Ishikawa (cell line): ENCODE results near the gene TRABD.

ENCODE experiments used
- CREB1 ChIP-seq: IDR thresholded peaks from 2 replicates; pipeline ENCODE4 v1.6.1; 2012; ENCODE audit warnings: low read depth
- NFIC ChIP-seq: IDR thresholded peaks from 2 replicates; pipeline ENCODE4 v1.6.1; 2012
- RAD21 ChIP-seq: IDR thresholded peaks from 2 replicates; pipeline ENCODE4 v1.6.1; 2012; ENCODE audit warnings: low read depth
- TEAD4 ChIP-seq: IDR thresholded peaks from 2 replicates; pipeline ENCODE4 v1.6.1; 2012

DNA sequence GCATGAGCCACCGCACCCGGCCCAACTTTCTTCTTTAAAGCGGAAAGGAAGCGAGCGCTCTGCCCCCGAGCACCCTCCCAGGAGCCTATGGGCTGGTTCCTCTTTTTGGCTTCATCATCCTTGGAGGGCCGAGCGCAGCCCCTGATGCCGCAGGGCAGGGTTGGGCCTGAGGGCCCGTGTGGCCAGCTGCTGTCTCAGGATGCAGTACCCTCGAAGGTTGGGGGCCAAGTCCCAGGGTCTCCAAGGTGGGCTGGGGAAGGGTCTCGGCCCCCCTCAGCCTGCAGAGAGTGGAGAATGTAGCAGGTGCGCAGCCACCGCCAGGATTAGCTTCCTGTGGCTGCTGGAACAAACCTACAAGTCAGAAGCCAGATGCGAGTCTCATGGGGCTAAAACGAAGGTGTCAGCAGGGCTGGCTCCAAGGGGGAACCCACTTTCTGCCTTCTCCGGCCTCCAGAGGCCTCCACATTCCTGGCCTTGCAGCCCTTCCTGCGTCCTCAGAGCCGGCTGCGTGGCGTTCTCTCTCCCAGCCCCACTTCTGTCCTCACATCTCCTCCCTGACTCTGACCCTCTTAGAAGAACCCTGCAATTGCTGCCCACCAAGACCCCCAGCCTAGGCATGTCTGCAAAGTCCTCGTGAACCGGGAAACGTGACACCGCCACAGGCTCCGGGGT, 12.3 kb upstream of the TRABD start:
- TF ChIP-seq NFIC (no peak), CREB1 (no peak), RAD21 (no peak), TEAD4 (no peak)
